Urinary bladder (tissue), 4 donors: Measurements from ENCODE around the gene NDFIP1. TPM values are rescaled to one million over a fixed set of nuclear protein-coding genes. Genes with fewer than 3 reads are reported as not detected.
"Not testable (repeated sequence)": the region's sequence is repeated elsewhere in the genome, so short reads cannot be mapped to it uniquely, and the experiment has no call there.

Experiments used
- DNase-seq: peaks from one replicate; pipeline ENCODE4 v3.0.0-alpha.2; 2015; ENCODE audit errors: extremely low spot score
- H3K27ac ChIP-seq: one replicate; pipeline ENCODE4 v1.5.1; 2013; ENCODE audit warnings: low read depth, mild to moderate bottlenecking, moderate library complexity
- H3K36me3 ChIP-seq: one replicate; pipeline ENCODE4 v1.6.1; 2013; ENCODE audit warnings: mild to moderate bottlenecking, moderate library complexity; ENCODE audit not compliant: insufficient read depth
- H3K4me1 ChIP-seq: one replicate; pipeline ENCODE4 v1.6.1; 2013; ENCODE audit warnings: mild to moderate bottlenecking, moderate library complexity; ENCODE audit not compliant: insufficient read depth
- H3K4me3 ChIP-seq: one replicate; pipeline ENCODE4 v1.5.1; 2013; ENCODE audit warnings: low read depth, low read length
- WGBS: extraction: QIAGEN DNeasy Blood & Tissue Kit; methylation state at CpG from one replicate; pipeline ENCODE4 v1.1.7; 2013; 5-methylcytosine and 5-hydroxymethylcytosine counted together
- polyA plus RNA-seq: library from polyadenylated mRNA; stranded (reverse); fragments of 200-250 nt; gene quantifications from one replicate; pipeline ENCODE4 v1.2.3, GENCODE V29; 2013
- total RNA-seq: library from RNA; depleted of rRNA; stranded (reverse); fragments of >200 nt; gene quantifications from one replicate; pipeline ENCODE4 v1.2.3, GENCODE V29; 2014
- donor health status: healthy with polysubstance abuse.
- donor health status: healthy.

The NDFIP1 gene
- total and polyA plus RNA-seq, 2 donors, result 86.2 to 88.2 TPM

DNA sequence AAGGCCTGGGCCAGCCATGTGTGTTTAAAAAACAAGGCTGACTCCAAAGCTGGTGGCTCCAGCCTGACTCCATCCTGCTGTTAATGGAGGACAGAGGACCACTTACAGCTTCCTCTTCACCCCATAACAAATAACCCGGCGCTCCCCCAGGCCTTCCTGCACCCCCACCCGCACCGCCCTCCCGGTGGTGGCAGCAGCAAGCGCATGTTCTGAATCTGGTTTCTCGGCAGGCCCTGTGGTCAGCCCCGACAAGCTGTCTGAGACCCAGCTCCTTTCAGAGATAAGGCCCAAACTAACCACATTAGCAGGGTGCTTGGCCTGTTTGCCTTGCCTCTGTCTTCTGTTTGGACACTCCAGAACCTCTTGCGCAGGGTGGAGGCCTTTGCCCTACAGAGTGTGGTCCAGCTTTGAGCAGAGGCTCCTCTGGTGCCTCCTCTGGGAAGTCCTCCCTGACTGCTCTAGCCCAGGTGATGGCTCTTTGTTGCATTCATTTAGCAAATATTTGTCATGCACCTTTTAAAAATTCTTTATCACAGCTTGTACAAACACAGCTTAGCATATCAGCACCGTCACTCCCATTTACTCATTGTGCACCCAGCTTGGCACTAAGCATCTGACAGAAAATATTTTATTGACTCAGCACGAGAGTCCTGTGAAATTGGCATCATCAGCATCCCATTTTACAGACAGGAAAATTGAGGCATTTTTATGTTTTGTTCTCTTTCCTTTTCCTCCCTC is 78.4 kb downstream of the NDFIP1 start:
- H3K27ac ChIP-seq, result no peak overlapping the region
- H3K36me3 ChIP-seq, result no peaks in the 10 kb centered on the region
- H3K4me1 ChIP-seq, result no peaks in the 10 kb centered on the region
- DNase-seq, result no peak
- H3K4me3 ChIP-seq, result no peak overlapping the region
- WGBS, result 29% methylated on average over 11 of the region's 11 CpGs

DNA sequence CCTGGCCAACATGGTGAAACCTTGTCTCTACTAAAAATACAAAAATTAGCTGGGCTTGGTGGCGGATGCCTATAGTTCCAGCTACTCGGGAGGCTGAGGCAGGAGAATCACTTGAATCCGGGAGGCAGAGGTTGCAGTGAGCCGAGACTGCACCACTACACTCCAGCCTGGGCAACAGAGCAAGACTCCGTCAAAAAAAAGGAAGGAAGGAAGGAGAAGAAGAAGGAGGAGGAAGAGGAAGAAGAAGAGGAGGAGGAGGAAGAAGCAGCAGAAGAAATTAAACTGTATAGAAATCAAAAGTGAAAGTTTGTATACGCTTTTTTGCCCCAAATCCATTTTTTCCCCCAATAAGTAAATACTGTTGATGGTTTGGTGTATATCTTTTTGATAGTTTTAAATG is 80.1 kb downstream of the NDFIP1 start:
- WGBS, result 95% methylated on average over 6 of the region's 6 CpGs
- H3K4me1 ChIP-seq, H3K4me3 ChIP-seq, H3K36me3 ChIP-seq, H3K27ac ChIP-seq, DNase-seq: not testable (repeated sequence)

- 87% methylated on average over 8 of the region's 8 CpGs for WGBS
- H3K36me3 ChIP-seq, result no peaks in the 10 kb centered on the region
- H3K4me3 ChIP-seq, result no peak overlapping the region
- H3K27ac ChIP-seq, result no peak overlapping the region
- no peak for DNase-seq
- H3K4me1 ChIP-seq, result no peaks in the 10 kb centered on the region
Observed at GRCh38 chr5:142189813-142190212, 81.2 kb downstream of the NDFIP1 start.

GRCh38 chr5:142191776-142192175 is 83.2 kb downstream of the NDFIP1 start:
- Histone ChIP-seq H3K27ac (no peak overlapping the region), H3K36me3 (no peaks in the 10 kb centered on the region), H3K4me3 (no peak overlapping the region), H3K4me1 (no peaks in the 10 kb centered on the region)
- DNase-seq, result no peak
- 79% methylated on average over 5 of the region's 5 CpGs for WGBS

DNA sequence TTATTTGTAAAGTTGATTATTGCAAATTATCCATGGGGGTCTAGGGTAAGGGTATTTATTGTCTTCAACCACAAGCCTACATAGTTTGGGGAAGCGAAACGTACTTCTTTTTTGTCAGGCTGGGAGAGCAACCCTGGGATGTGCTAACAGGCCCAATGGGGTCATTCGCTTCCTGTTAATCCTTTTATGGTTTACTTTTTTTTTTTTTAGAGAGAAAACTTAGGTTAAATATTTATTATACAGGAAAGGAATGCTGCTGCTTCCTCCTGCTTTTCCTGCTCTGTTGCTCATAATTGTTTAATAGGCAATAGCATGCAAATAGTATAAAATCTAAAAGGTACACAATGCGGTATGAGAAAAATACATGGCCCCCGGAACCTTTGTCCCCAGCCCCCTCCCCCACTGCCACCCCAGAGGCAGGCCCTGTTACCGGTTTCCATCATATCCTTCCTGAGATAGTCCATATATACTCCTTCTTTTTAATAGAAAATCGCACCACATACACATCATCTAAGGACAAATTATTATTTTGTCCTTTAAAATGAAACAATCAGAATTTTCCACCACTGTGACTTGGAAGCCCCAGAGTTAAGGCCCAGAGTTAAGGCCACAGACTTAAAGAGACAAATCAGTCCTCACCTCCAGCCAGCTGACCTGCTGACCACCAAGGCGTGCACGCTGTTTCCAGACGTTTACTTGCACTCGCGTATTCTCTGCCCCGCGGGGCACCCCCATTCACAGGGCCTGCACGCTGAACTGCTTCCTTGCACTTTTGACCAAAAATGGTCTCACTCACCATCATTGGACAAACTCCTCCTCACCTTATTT is 83.9 kb downstream of the NDFIP1 start:
- no peak for DNase-seq
- Histone ChIP-seq H3K27ac (no peak overlapping the region), H3K4me1 (no peaks in the 10 kb centered on the region), H3K4me3 (no peak overlapping the region), H3K36me3 (no peaks in the 10 kb centered on the region)
- WGBS, result 75% methylated on average over 15 of the region's 15 CpGs

DNA sequence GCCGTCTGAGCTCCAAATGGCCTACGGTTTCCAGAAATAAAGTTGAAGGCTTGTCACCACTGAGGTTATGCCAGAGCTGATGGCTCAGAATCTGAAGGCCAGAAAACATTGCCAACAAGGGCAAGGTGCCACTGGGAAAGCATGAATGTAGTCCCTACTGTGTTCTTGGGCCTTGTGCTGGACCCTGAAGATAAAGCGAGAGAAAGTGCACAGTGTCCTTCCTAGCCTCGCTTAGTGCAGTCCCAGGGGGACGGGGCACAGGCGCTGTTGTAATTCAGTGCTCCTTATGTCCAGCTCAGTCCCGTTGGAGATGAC is 84.5 kb downstream of the NDFIP1 start:
- H3K4me1 ChIP-seq, result no peaks in the 10 kb centered on the region
- H3K4me3 ChIP-seq, result no peak overlapping the region
- H3K27ac ChIP-seq, result no peak overlapping the region
- no peak for DNase-seq
- no peaks in the 10 kb centered on the region for H3K36me3 ChIP-seq
- WGBS, result 79% methylated on average over 7 of the region's 7 CpGs

DNA sequence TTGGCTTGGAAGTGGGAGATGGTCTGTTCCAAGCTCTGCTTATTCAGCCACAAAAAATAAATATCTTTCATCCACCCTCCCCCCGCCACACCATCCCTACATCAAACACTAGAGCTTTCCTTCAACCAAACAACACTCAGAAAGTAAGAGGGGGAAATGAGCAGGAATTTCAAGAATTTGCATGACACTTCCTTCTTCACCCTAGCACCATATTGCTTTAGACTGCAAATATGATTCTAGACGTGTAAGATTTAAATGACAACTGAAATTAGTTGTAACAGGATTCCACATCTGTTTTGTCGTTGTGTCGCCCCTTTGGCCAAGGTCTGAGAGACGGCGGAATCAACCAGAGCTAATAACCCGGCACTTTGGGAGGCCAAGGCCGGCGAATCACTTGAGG is 88.5 kb downstream of the NDFIP1 start:
- H3K27ac ChIP-seq, result no peak overlapping the region
- no peak for DNase-seq
- no peaks in the 10 kb centered on the region for H3K4me1 ChIP-seq
- H3K36me3 ChIP-seq, result no peaks in the 10 kb centered on the region
- WGBS, result 90% methylated on average over 9 of the region's 9 CpGs
- H3K4me3 ChIP-seq, result no peak overlapping the region

- Histone ChIP-seq H3K27ac (no peak overlapping the region), H3K4me1 (no peaks in the 10 kb centered on the region), H3K36me3 (no peaks in the 10 kb centered on the region), H3K4me3 (no peak overlapping the region)
- DNase-seq, result no peak
- 92% methylated on average over 5 of the region's 5 CpGs for WGBS
Observed at GRCh38 chr5:142197781-142198180, 89.2 kb downstream of the NDFIP1 start.

GRCh38 chr5:142199388-142199787 is 90.8 kb downstream of the NDFIP1 start:
- no peak overlapping the region for H3K4me3 ChIP-seq
- no peaks in the 10 kb centered on the region for H3K4me1 ChIP-seq
- H3K36me3 ChIP-seq, result no peaks in the 10 kb centered on the region
- H3K27ac ChIP-seq, result no peak overlapping the region
- WGBS, result 98% methylated on average over 8 of the region's 8 CpGs
- DNase-seq, result no peak

DNA sequence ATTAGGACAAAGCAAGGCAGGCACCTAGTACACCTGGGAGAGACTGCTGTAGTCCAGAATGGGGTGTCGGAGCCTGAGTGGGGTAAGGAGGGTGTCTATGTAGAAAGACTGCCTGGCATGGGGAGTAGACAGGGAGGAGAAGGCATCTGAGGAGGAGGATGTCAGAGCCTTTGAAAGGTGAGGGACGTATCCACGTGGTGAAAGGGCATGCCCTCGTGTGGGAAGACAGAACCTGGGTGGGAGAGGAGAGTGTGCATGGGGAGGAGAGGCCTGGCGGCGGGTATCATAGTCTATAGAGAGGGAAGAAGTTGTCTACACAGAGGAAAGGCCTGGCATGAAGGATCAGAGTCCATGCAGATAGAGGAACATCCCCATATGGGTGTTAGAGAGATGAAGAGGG is 91.8 kb downstream of the NDFIP1 start:
- no peak overlapping the region for H3K27ac ChIP-seq
- no peak overlapping the region for H3K4me3 ChIP-seq
- no peaks in the 10 kb centered on the region for H3K4me1 ChIP-seq
- H3K36me3 ChIP-seq, result no peaks in the 10 kb centered on the region
- DNase-seq, result no peak
- WGBS, result 63% methylated on average over 6 of the region's 6 CpGs

DNA sequence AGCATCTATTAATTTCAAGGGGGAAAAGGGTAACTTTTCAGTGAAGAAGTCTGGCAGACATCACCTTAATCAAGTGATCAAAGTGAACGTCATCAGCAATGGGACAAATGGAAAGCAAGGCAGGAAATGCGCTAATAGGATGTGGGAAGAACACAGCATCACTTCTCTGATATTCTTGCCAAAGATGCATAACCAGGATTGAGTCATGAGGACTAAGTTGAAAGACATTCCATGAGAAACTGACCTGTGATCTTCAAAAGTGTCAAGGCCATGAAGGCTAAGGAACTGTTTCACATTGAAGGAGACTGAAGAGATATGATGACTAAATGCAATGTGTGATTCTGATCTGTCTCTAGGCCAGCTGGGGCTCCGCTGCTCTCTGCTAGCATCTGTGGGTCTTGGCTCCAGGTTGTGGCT is 92.9 kb downstream of the NDFIP1 start:
- H3K4me3 ChIP-seq, result no peak overlapping the region
- 93% methylated on average over 3 of the region's 3 CpGs for WGBS

DNA sequence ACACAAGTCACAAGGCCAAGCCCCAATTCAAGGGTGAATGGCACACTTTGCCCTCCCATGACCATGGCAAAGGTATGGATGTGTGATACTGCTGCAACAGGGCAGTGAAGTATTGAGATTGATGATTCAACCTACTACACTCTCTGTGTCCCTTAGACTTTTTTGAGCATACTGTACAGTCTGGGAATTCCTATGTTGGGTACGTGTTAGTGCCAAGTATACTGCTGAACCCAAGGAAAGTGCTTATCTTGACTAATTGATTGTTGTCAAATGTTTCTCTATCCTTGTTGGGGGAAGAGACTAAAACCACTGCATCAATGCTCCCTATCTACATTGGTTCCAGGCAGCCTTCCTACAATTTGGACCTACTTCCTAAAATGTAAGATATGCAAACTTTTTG is 93.7 kb downstream of the NDFIP1 start:
- no peak for DNase-seq
- no peaks in the 10 kb centered on the region for H3K4me1 ChIP-seq
- H3K27ac ChIP-seq, result no peak overlapping the region
- WGBS, result 93% methylated on average over 1 of the region's 1 CpG
- no peaks in the 10 kb centered on the region for H3K36me3 ChIP-seq
- H3K4me3 ChIP-seq, result no peak overlapping the region

More for the DNA sequence above, 92.9 kb downstream of the NDFIP1 start:
- H3K36me3 ChIP-seq, result no peaks in the 10 kb centered on the region
- H3K27ac ChIP-seq, result no peak overlapping the region
- H3K4me1 ChIP-seq, result no peaks in the 10 kb centered on the region
- no peak for DNase-seq
